ENCODE measurements around the gene NSD2. TPM values are rescaled to one million over a fixed set of nuclear protein-coding genes. Genes with fewer than 3 reads are reported as not detected.
A peak's percentile ranks its signal among the peaks of the same experiment; 100 is the strongest.

The NSD2 gene
- total RNA-seq, 1 donor from 2014 or later, result 176 TPM

GRCh38 chr4:1943928-1944327 is 72.7 kb downstream of the NSD2 start:
- H3K27ac Mint-ChIP-seq, result no peak overlapping the region
- Histone ChIP-seq H3K79me2 (ENCODE audit: low read depth) (peaks cover 5% of the 10 kb centered on the region), H4K20me1 (ENCODE audit: low read depth) (peaks cover 58% of the 10 kb centered on the region), H3K4me1 (no peaks in the 10 kb centered on the region), H3K4me2 (no peak overlapping the region), H2AFZ (replicated peaks) (no peak overlapping the region), H3K9ac (no peak overlapping the region), H3K9me3 (ENCODE audit: low read depth) (no peaks in the 10 kb centered on the region), H3K36me3 (peaks cover 27% of the 10 kb centered on the region), H3K27ac (no peak overlapping the region), H3K27me3 (no peaks in the 10 kb centered on the region), H3F3A (ENCODE audit: low read depth) (peaks cover 11% of the 10 kb centered on the region), H3K4me3 (no peak overlapping the region)
- no peak for DNase-seq (ENCODE audit: low spot score)
- H3K4me1 Mint-ChIP-seq, result peaks cover 20% of the 10 kb centered on the region
- no peak for TF ChIP-seq EZH2phosphoT487 (IDR thresholded peaks at IDR 0.05)
- TF ChIP-seq, protein P1, sequence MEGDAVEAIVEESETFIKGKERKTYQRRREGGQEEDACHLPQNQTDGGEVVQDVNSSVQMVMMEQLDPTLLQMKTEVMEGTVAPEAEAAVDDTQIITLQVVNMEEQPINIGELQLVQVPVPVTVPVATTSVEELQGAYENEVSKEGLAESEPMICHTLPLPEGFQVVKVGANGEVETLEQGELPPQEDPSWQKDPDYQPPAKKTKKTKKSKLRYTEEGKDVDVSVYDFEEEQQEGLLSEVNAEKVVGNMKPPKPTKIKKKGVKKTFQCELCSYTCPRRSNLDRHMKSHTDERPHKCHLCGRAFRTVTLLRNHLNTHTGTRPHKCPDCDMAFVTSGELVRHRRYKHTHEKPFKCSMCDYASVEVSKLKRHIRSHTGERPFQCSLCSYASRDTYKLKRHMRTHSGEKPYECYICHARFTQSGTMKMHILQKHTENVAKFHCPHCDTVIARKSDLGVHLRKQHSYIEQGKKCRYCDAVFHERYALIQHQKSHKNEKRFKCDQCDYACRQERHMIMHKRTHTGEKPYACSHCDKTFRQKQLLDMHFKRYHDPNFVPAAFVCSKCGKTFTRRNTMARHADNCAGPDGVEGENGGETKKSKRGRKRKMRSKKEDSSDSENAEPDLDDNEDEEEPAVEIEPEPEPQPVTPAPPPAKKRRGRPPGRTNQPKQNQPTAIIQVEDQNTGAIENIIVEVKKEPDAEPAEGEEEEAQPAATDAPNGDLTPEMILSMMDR (IDR thresholded peaks at IDR 0.05), result no peak
- no peak for TF ChIP-seq EZH2 (IDR thresholded peaks at IDR 0.05)
- H3K4me3 Mint-ChIP-seq, result no peak overlapping the region
- no peaks in the 10 kb centered on the region for H3K9me3 Mint-ChIP-seq
- peaks cover 2% of the 10 kb centered on the region for H3K27me3 Mint-ChIP-seq (ENCODE audit: insufficient read depth, low read depth)
- peaks cover 42% of the 10 kb centered on the region for H3K36me3 Mint-ChIP-seq

DNA sequence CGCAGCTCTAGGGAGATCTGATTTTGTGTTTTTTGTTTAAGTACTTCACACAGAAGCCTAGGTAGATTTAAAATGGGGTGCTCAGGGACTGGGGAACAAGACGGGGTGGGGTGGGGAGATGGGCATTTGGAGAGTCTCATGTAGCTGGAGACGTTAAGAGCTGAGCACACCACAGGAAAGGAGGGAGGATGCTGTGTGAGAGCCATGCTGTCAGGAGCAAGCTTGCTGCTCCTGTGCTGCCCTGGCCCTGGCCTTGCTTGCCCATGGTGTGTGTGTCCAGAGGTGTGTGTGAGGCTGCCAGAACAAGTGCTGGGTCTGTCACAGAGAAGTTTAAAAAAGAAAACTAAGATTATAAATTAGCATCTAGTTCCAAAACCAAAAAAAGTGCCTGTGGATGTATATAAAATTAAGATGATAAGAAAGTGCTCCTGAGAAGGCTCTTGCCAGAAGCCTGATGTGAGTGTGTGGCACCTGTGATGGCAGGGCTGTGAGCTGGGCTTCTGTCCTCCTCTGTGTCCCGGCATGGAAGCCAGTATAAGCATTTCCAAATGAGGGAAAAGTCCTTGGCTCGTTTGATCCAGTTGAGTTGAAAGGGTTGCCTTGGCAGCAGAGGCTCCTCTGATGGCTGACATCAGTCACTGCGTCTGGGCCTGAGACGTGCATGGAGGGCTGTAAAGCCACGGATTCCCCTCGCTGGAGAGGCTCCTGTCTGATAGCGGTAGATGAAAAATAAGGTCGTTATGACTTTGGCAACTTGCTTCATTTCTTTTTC is 74.1 kb downstream of the NSD2 start:
- H3K27me3 Mint-ChIP-seq (ENCODE audit: insufficient read depth, low read depth), result peaks cover 2% of the 10 kb centered on the region
- Histone ChIP-seq H3K27me3 (no peaks in the 10 kb centered on the region), H3K4me2 (no peak overlapping the region), H3K4me1 (no peaks in the 10 kb centered on the region), H3K4me3 (no peak overlapping the region), H3K9ac (no peak overlapping the region), H3K9me3 (ENCODE audit: low read depth) (no peaks in the 10 kb centered on the region), H2AFZ (replicated peaks) (no peak overlapping the region), H3K27ac (peak overlapping the region; percentile 53), H3K36me3 (peaks cover 18% of the 10 kb centered on the region), H3K79me2 (ENCODE audit: low read depth) (peaks cover 5% of the 10 kb centered on the region), H3F3A (ENCODE audit: low read depth) (peaks cover 11% of the 10 kb centered on the region), H4K20me1 (ENCODE audit: low read depth) (peaks cover 63% of the 10 kb centered on the region)
- H3K4me1 Mint-ChIP-seq, result peaks cover 20% of the 10 kb centered on the region
- H3K4me3 Mint-ChIP-seq, result no peak overlapping the region
- H3K36me3 Mint-ChIP-seq, result peaks cover 39% of the 10 kb centered on the region
- no peak for TF ChIP-seq EZH2phosphoT487 (IDR thresholded peaks at IDR 0.05)
- no peak for TF ChIP-seq EZH2 (IDR thresholded peaks at IDR 0.05)
- TF ChIP-seq, protein P1 (IDR thresholded peaks at IDR 0.05), result no peak
- no peaks in the 10 kb centered on the region for H3K9me3 Mint-ChIP-seq
- peak overlapping the region; percentile 72 for H3K27ac Mint-ChIP-seq
- peak; percentile 42 for DNase-seq (ENCODE audit: low spot score)

DNA sequence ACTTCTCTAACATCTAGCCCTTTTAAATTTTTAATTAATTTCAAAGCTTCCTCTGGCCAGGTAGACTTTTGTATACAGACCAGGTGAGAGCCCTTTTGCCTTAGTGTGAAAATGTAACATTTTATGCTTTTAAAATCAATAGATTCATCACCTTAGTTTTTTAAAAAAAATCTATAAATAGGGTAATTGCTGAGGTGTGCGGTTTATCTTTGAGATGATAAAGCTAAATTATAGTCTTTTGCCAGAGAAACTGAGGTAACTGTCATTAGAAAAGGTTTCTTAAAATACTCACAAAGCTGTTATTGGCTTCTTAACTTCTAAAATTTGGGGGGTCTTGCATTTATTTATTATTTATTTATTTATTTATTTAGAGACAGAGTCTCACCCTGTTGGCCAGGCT is 74.7 kb downstream of the NSD2 start:
- H3K27ac ChIP-seq, result no peak overlapping the region
- H2AFZ ChIP-seq (replicated peaks), result no peak overlapping the region
- no peaks in the 10 kb centered on the region for H3K27me3 ChIP-seq
- no peaks in the 10 kb centered on the region for H3K9me3 ChIP-seq (ENCODE audit: low read depth)
- H3K27ac Mint-ChIP-seq, result no peak overlapping the region
- no peak overlapping the region for H3K4me2 ChIP-seq
- H4K20me1 ChIP-seq (ENCODE audit: low read depth), result peaks cover 60% of the 10 kb centered on the region
- H3K9ac ChIP-seq, result no peak overlapping the region
- H3K36me3 Mint-ChIP-seq, result peaks cover 38% of the 10 kb centered on the region
- H3K4me1 Mint-ChIP-seq, result peaks cover 20% of the 10 kb centered on the region
- peaks cover 11% of the 10 kb centered on the region for H3F3A ChIP-seq (ENCODE audit: low read depth)
- TF ChIP-seq EZH2 (IDR thresholded peaks at IDR 0.05), result no peak
- no peak for TF ChIP-seq EZH2phosphoT487 (IDR thresholded peaks at IDR 0.05)
- TF ChIP-seq, protein P1 (IDR thresholded peaks at IDR 0.05), result no peak
- no peak overlapping the region for H3K4me3 Mint-ChIP-seq
- no peak for DNase-seq (ENCODE audit: low spot score)
- H3K79me2 ChIP-seq (ENCODE audit: low read depth), result peaks cover 5% of the 10 kb centered on the region
- H3K4me1 ChIP-seq, result no peaks in the 10 kb centered on the region
- H3K27me3 Mint-ChIP-seq (ENCODE audit: insufficient read depth, low read depth), result peaks cover 2% of the 10 kb centered on the region
- H3K9me3 Mint-ChIP-seq, result no peaks in the 10 kb centered on the region
- no peak overlapping the region for H3K4me3 ChIP-seq
- peaks cover 17% of the 10 kb centered on the region for H3K36me3 ChIP-seq
